HCT116 (cell line): Measurements from ENCODE around the gene DDX23. TPM values are rescaled to one million over a fixed set of nuclear protein-coding genes. Genes with fewer than 3 reads are reported as not detected.

ENCODE experiments used
- ATAC-seq: fragments of 200-7000 bp; cut with Tn5 transposase; 2 replicates; pipeline ENCODE4 v1.9.1; 2020; ENCODE audit warnings: mild to moderate bottlenecking, moderate library complexity
- BruUV-seq: library from RNA; stranded (reverse); fragments of 400-500 nt; replicated peaks from 2 replicates; lab custom pipeline; 2021; lab: Mats Ljungman, UMichigan
- CTCF ChIA-PET: fragments of 300-600 bp; sonication (Branson Sonifier 250); formaldehyde crosslinking; loops from one replicate; lab custom pipeline; 2021; ENCODE audit warnings: antibody characterized with exemption; lab: Charles Lee
- POLR2A ChIA-PET: fragments of 300-600, 350-600 bp; sonication (Branson Sonifier 250); formaldehyde crosslinking; loops from one replicate; lab custom pipeline; 2021; ENCODE audit warnings: antibody characterized with exemption; lab: Charles Lee
- RAD21 ChIA-PET, 2 experiments: fragments of 300-600 bp; sonication (Branson Sonifier 250); formaldehyde crosslinking; loops; one replicate each; lab custom pipeline; 2023; ENCODE audit warnings: low total read pairs in 2 of 2; ENCODE audit not compliant: uncharacterized antibody in 2 of 2, unreplicated experiment in 2 of 2, low non-redundant PET in 1 of 2; lab: Charles Lee
- DNase-seq: peaks from one replicate; pipeline ENCODE4 v3.0.0-alpha.2; 2010; ENCODE audit warnings: low read depth, low spot score
- H2AFZ ChIP-seq: fragments of 200-600 bp; shearing (Covaris generic), sonication (generic); 2 replicates; pipeline ENCODE4 v1.6.1; 2017; ENCODE audit warnings: low read depth, mixed run types, mixed read lengths, antibody characterized with exemption, low read length; ENCODE audit not compliant: poor library complexity, severe bottlenecking
- H3K27ac ChIP-seq: 2 replicates; pipeline ENCODE4 v1.5.1; 2012; ENCODE audit warnings: low read depth, low read length
- H3K27me3 ChIP-seq: fragments of 200-600 bp; sonication (generic); 2 replicates; pipeline ENCODE4 v1.6.1; 2016; ENCODE audit warnings: mixed run types, low read length, mixed read lengths; ENCODE audit not compliant: insufficient read depth
- H3K36me3 ChIP-seq, 2 experiments: fragments of 200-500 bp in 1 of 2; fragments of 200-600 bp in 1 of 2; sonication (Bioruptor generic) in 1 of 2; sonication (generic) in 1 of 2; 2 replicates each; pipeline versions ENCODE4 v1.5.1 to v1.6.1; 2014 to 2016; ENCODE audit warnings: low read length in 2 of 2, inconsistent platforms in 1 of 2, mixed read lengths in 1 of 2, mixed run types in 1 of 2; ENCODE audit not compliant: insufficient read depth in 2 of 2, control insufficient read depth in 1 of 2
- H3K4me1 ChIP-seq, 2 experiments: fragments of 200-600 bp in 1 of 2; sonication (generic) in 1 of 2; 2 replicates each; pipeline versions ENCODE4 v1.5.1 to v1.6.1; 2012 to 2017; ENCODE audit warnings: low read length in 2 of 2, inconsistent platforms in 1 of 2, mild to moderate bottlenecking in 1 of 2, mixed read lengths in 1 of 2, mixed run types in 1 of 2, moderate library complexity in 1 of 2; ENCODE audit not compliant: insufficient read depth in 2 of 2, control insufficient read depth in 1 of 2
- H3K4me2 ChIP-seq: fragments of 200-600 bp; sonication (generic); 2 replicates; pipeline ENCODE4 v1.6.1; 2017; ENCODE audit warnings: mixed run types, low read length, mixed read lengths
- H3K4me3 ChIP-seq, 2 experiments: fragments of 200-600 bp in 1 of 2; sonication (generic) in 1 of 2; replicated peaks in 1 of 2; 2 replicates each; pipeline ENCODE4 v1.5.1; 2011 to 2016; ENCODE audit warnings: low read length in 2 of 2, control low read depth in 1 of 2, low read depth in 1 of 2, mild to moderate bottlenecking in 1 of 2, mixed read lengths in 1 of 2, mixed run types in 1 of 2
- H3K79me2 ChIP-seq: fragments of 200-600 bp; sonication (generic); 2 replicates; pipeline ENCODE4 v1.6.1; 2017; ENCODE audit warnings: mild to moderate bottlenecking, mixed run types, low read length, moderate library complexity, mixed read lengths; ENCODE audit not compliant: insufficient read depth
- H3K9ac ChIP-seq: fragments of 200-600 bp; sonication (generic); 2 replicates; pipeline ENCODE4 v1.6.1; 2016; ENCODE audit warnings: low read length, mixed read lengths
- H3K9me2 ChIP-seq: fragments of 200-600 bp; sonication (generic), shearing (Covaris generic); 2 replicates; pipeline ENCODE4 v1.6.1; 2017; ENCODE audit warnings: mixed run types, mild to moderate bottlenecking, moderate library complexity; ENCODE audit not compliant: insufficient read depth
- H3K9me3 ChIP-seq, 2 experiments: fragments of 200-500 bp in 1 of 2; fragments of 200-600 bp in 1 of 2; sonication (Bioruptor generic) in 1 of 2; sonication (generic) in 1 of 2; 2 replicates each; pipeline ENCODE4 v1.6.1; 2014 to 2017; ENCODE audit warnings: low read length in 2 of 2, mixed read lengths in 2 of 2, inconsistent platforms in 1 of 2, low read depth in 1 of 2, mild to moderate bottlenecking in 1 of 2, mixed run types in 1 of 2, moderate library complexity in 1 of 2; ENCODE audit not compliant: control insufficient read depth in 1 of 2, insufficient read depth in 1 of 2
- H4K20me1 ChIP-seq: fragments of 200-600 bp; sonication (generic), shearing (Covaris generic); 2 replicates; pipeline ENCODE4 v1.6.1; 2017; ENCODE audit warnings: mixed run types, mild to moderate bottlenecking, moderate library complexity; ENCODE audit not compliant: insufficient read depth
- CBX3 ChIP-seq: IDR thresholded peaks from 2 replicates; pipeline ENCODE4 v1.6.1; 2012; ENCODE audit warnings: low read depth
- ELF1 ChIP-seq: IDR thresholded peaks from 2 replicates; pipeline ENCODE4 v1.6.1; 2012; ENCODE audit warnings: low read depth, borderline replicate concordance
- EZH2phosphoT487 ChIP-seq: fragments of 200-600 bp; IDR thresholded peaks from 2 replicates; pipeline ENCODE4 v1.6.1; 2018; ENCODE audit warnings: antibody characterized with exemption, borderline replicate concordance
- FOSL1 ChIP-seq: IDR thresholded peaks from 2 replicates; pipeline ENCODE4 v1.6.1; 2012; ENCODE audit warnings: low read depth
- POLR2A ChIP-seq: IDR thresholded peaks from 2 replicates; pipeline ENCODE4 v1.7.0; 2011; ENCODE audit warnings: borderline replicate concordance; ENCODE audit not compliant: insufficient read depth, insufficient read length; ENCODE audit errors: extremely low read depth
- POLR2AphosphoS5 ChIP-seq: IDR thresholded peaks from 2 replicates; pipeline ENCODE4 v1.6.1; 2011; ENCODE audit warnings: mild to moderate bottlenecking, low read depth, low read length, moderate library complexity
- RAD21 ChIP-seq: IDR thresholded peaks from 2 replicates; pipeline ENCODE4 v1.6.1; 2012; ENCODE audit warnings: low read depth, mild to moderate bottlenecking
- REST ChIP-seq: IDR thresholded peaks from 2 replicates; pipeline ENCODE4 v1.6.1; 2012; ENCODE audit warnings: low read depth
- SIN3A ChIP-seq: IDR thresholded peaks from 2 replicates; pipeline ENCODE4 v1.6.1; 2012; ENCODE audit warnings: low read depth
- SP1 ChIP-seq: IDR thresholded peaks from 2 replicates; pipeline ENCODE4 v1.6.1; 2012; ENCODE audit warnings: low read depth
- SRF ChIP-seq: IDR thresholded peaks from 2 replicates; pipeline ENCODE4 v1.6.1; 2012; ENCODE audit warnings: low read depth
- TCF7L2 ChIP-seq: IDR thresholded peaks from 2 replicates; pipeline ENCODE4 v1.7.0; 2011; ENCODE audit warnings: borderline replicate concordance, inconsistent platforms; ENCODE audit not compliant: insufficient read depth, insufficient read length; ENCODE audit errors: extremely low read depth
- YY1 ChIP-seq: IDR thresholded peaks from 2 replicates; pipeline ENCODE4 v1.6.1; 2011; ENCODE audit warnings: low read length, low read depth, moderate library complexity, mild to moderate bottlenecking; ENCODE audit not compliant: insufficient replicate concordance; ENCODE audit errors: extremely low read depth
- ZFX ChIP-seq: fragments of 450-650 bp; IDR thresholded peaks from 2 replicates; pipeline ENCODE4 v1.6.1; 2017
- intact Hi-C: fragments of 100-400 bp; cut with micrococcal nuclease; formaldehyde crosslinking; loops from 2 replicates; pipeline ENCODE4 v1.10.0; 2022
- total RNA-seq: library from RNA; stranded (reverse); gene quantifications from one replicate; pipeline ENCODE4 v1.2.1, GENCODE V29; 2021; ENCODE audit not compliant: unreplicated experiment
- TF ChIP-seq, protein P1 (sequence below): IDR thresholded peaks from 2 replicates; pipeline ENCODE4 v1.6.1; 2011; ENCODE audit warnings: mild to moderate bottlenecking, low read length, moderate library complexity; ENCODE audit not compliant: insufficient replicate concordance; ENCODE audit errors: extremely low read depth

DDX23 gene
- total RNA-seq, 1 experiment from 2014 or later = 75.0 TPM

DNA sequence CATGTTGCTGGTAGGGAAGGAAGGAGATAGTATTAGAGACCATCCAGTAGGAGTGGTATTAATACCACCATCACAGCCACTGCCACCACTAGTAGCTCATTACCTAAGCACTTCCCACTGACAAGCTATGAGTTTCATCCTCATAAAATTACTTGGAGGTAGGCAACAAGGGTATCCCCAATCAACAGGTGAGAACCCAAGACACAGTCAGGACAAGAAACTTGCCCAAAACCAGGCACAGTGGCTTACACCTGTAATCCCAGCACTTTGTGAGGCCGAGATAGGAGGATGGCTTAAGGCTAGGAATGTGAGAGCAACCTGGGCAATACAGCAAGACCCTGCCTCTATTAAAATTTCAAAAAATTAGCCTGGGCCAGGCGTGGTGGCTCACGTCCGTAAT is 68.5 kb downstream of the DDX23 start (continued):
- no peak for TF ChIP-seq REST

- Histone ChIP-seq H4K20me1 (no peaks in the 10 kb centered on the region), H3K4me3 (no peak overlapping the region), H3K27ac (no peak overlapping the region), H3K27me3 (no peaks in the 10 kb centered on the region), H3K9ac (no peak overlapping the region), H2AFZ (no peak overlapping the region), H3K79me2 (peaks cover 15% of the 10 kb centered on the region), H3K4me2 (no peak overlapping the region), H3K9me3 (no peaks in the 10 kb centered on the region), H3K9me2 (no peaks in the 10 kb centered on the region), H3K4me1 (peaks cover 8 to 30% of the 10 kb centered on the region in 2 experiments; a peak in 3 of 4 replicates), H3K36me3 (no peaks in the 10 kb centered on the region)
- ChIA-PET RAD21 (no interaction called here), CTCF (no interaction called here), POLR2A (no interaction called here)
- BruUV-seq = no TSS peak
- ATAC-seq = no peak
- intact Hi-C loops = no loop called here
- no peak for DNase-seq
- no peak for TF ChIP-seq POLR2A
- no peak for TF ChIP-seq FOSL1
- TF ChIP-seq SIN3A = no peak
- TF ChIP-seq YY1 = no peak
- TF ChIP-seq REST = no peak
- TF ChIP-seq TCF7L2 = no peak
- TF ChIP-seq SP1 = no peak
- no peak for TF ChIP-seq CBX3
- no peak for TF ChIP-seq ELF1
- TF ChIP-seq POLR2AphosphoS5 = no peak
- no peak for TF ChIP-seq SRF
- TF ChIP-seq, protein P1, sequence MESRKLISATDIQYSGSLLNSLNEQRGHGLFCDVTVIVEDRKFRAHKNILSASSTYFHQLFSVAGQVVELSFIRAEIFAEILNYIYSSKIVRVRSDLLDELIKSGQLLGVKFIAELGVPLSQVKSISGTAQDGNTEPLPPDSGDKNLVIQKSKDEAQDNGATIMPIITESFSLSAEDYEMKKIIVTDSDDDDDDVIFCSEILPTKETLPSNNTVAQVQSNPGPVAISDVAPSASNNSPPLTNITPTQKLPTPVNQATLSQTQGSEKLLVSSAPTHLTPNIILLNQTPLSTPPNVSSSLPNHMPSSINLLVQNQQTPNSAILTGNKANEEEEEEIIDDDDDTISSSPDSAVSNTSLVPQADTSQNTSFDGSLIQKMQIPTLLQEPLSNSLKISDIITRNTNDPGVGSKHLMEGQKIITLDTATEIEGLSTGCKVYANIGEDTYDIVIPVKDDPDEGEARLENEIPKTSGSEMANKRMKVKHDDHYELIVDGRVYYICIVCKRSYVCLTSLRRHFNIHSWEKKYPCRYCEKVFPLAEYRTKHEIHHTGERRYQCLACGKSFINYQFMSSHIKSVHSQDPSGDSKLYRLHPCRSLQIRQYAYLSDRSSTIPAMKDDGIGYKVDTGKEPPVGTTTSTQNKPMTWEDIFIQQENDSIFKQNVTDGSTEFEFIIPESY = no peak
- no peak for TF ChIP-seq ZFX
- TF ChIP-seq EZH2phosphoT487 = no peak
- no peak for TF ChIP-seq RAD21
These were observed 69.2 kb downstream of the DDX23 start for GRCh38 chr12:48782457-48783395.
